Motor neuron (in vitro differentiated cells): ENCODE measurements around the gene BSPRY. TPM values are rescaled to one million over a fixed set of nuclear protein-coding genes. Genes with fewer than 3 reads are reported as not detected.

Experiments
- ATAC-seq, 8 experiments: fragments of 200-7000 bp; cut with Tn5 transposase; replicated peaks in 6 of 8; 2 replicates each; pipeline ENCODE4 v1.8.0; 2021; ENCODE audit warnings: mild to moderate bottlenecking in 8 of 8, moderate library complexity in 8 of 8
- H3K27ac ChIP-seq, 2 donors: fragments of 250-450 bp; sonication (Bioruptor Pico); 2 replicates each; pipeline ENCODE4 v1.9.0; 2021; ENCODE audit warnings: antibody characterized with exemption in 2 of 2, mild to moderate bottlenecking in 2 of 2, moderate library complexity in 1 of 2
- H3K4me1 ChIP-seq, 2 donors: fragments of 250-450 bp; sonication (Bioruptor Pico); replicated peaks in 1 of 2; 2 replicates each; pipeline ENCODE4 v1.6.1; 2021; ENCODE audit warnings: antibody characterized with exemption in 2 of 2, mild to moderate bottlenecking in 2 of 2, moderate library complexity in 1 of 2
- H3K4me3 ChIP-seq, 5 donors: fragments of 250-450 bp; sonication (Bioruptor Pico); 2 replicates each; pipeline ENCODE4 v1.9.0; 2021; ENCODE audit warnings: antibody characterized with exemption in 5 of 5, mild to moderate bottlenecking in 5 of 5, moderate library complexity in 4 of 5
- WGBS, 10 experiments: fragments of 450-650 bp; shearing (Covaris generic); methylation state at CpG; one replicate each; pipeline ENCODE4 v1.0.0; 2022; 5-methylcytosine and 5-hydroxymethylcytosine counted together
- in situ Hi-C, 9 experiments: fragments of 400-800 bp; cut with MboI; loops; one replicate each; pipeline ENCODE4 v1.15.0; 2021; ENCODE audit warnings: low sequenced_read_pairs in 9 of 9, low pct_unique_long_range_greater_than_20kb in 2 of 9; ENCODE audit not compliant: unreplicated experiment in 9 of 9
- total RNA-seq, 8 experiments: library from RNA; unstranded; fragments of 300-600 nt; gene quantifications; 2 replicates each; pipeline versions ENCODE4 v1.2.3 to v1.2.4, GENCODE V29; 2022

Gene BSPRY
- total RNA-seq, 8 experiments from 2014 or later: 0.05 to 0.43 (median 0.27) TPM; not detected in 2

DNA sequence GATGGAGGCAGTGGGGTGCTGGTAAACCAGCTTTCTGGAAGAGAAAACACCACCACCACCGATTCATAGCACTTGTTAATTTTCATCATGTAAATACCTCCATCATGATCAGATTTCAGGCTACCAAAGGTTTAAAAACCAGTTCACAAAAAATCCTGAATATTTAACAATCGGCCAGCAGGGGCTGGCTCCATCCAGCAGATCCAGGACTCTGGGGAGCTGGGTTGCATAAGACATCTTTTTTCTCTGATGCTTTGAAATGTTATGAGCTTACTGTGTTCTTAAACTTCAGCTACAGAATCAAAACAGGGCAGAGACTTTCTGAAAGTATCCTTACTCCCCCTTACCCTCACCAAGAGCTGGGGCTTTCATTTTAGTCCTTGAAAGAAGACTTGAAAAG, 31.6 kb upstream of the BSPRY start:
- WGBS, 10 experiments: 0 to 80% (median 53%) methylated on average over 1 to 2 of the region's 2 CpGs; no CpG with 5 or more reads in 1 of the 10 experiments
- peak in 1 of 8 experiments; percentile 30 for ATAC-seq
- no peak overlapping the region for H3K27ac ChIP-seq
- H3K4me1 ChIP-seq: peaks cover 0 to 2% of the 10 kb centered on the region in 2 donors
- no peak overlapping the region for H3K4me3 ChIP-seq
- in situ Hi-C loops: loop anchor here in 2 of 9 experiments (25.0 kb wide), 2 partner anchors 270 to 345 kb away; no protein-coding TSS in a partner anchor

DNA sequence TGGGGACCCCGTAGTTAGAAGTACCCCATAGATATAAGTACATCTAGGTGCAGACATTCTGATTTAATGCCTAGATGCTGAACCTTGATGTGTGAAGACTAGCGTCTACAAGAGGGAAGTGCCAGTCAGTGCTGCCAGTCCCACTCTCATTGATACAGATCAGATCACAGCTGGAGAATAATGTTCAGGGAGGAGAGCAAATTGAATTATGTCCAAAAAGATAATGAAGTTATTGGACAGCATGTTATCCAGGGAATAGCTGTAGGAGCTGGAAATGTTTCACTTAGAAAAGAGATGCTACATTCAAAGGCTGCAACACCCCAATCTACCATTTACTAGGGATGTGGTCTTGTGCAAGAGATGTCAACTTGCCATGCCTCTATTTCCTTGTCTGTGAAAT, 30.3 kb upstream of the BSPRY start:
- in situ Hi-C loops: loop anchor here in 2 of 9 experiments (25.0 kb wide), 2 partner anchors 268 to 343 kb away; no protein-coding TSS in a partner anchor
- 42 to 100% (median 63%) methylated on average over 1 to 2 of the region's 2 CpGs; no CpG with 5 or more reads in 4 of the 10 experiments for WGBS, 10 experiments
- Histone ChIP-seq H3K4me3 (no peak overlapping the region), H3K4me1 (peaks cover 0 to 2% of the 10 kb centered on the region in 2 donors), H3K27ac (no peak overlapping the region)
- no peak for ATAC-seq

DNA sequence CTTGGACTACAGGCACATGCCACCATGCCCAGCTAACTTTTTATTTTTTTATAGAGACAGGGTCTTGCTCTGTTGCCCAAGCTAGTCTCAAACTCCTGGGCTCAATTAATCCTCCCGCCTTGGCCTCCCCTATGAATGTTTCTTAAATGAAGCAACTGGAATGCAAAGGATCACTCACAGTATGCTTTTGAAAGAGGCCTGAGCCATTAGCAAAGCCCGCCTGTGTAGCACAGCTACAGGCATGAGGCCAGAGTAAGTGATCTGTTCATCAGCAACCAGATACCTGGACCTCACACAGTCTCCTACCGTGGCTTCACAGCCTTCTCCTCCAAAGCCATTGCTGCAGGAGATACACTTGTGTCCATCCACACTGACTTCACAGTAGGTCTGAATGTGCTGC, 29.3 kb upstream of the BSPRY start:
- Histone ChIP-seq H3K27ac (no peak overlapping the region), H3K4me1 (peaks cover 0 to 2% of the 10 kb centered on the region in 2 donors), H3K4me3 (no peak overlapping the region)
- WGBS, 10 experiments: 63 to 100% (median 88%) methylated on average over 1 to 2 of the region's 3 CpGs; no CpG with 5 or more reads in 4 of the 10 experiments
- in situ Hi-C loops: loop anchor here in 2 of 9 experiments (25.0 kb wide), 2 partner anchors 267 to 342 kb away; no protein-coding TSS in a partner anchor
- no peak for ATAC-seq

DNA sequence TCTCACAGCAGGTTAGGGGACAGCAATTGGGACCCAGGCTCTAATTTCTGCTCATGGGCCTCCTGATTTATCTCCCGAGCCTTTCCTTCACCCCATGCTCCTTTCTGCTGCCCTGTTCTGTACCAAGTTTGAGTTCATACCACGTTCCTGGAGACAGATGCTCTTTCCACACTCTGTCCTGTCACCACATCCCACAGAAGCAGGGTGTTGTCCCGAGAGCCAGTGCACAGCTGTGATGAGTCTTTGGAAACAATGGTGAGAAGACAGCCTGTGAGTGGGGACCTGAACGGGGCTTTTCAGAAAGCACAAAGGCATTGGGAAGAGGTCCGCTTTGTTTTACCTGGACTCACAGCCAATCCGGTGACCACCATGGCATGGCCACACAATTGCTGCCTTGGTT, 26.7 kb upstream of the BSPRY start:
- 38 to 80% (median 62%) methylated on average over 2 to 5 of the region's 6 CpGs; no CpG with 5 or more reads in 3 of the 10 experiments for WGBS, 10 experiments

DNA sequence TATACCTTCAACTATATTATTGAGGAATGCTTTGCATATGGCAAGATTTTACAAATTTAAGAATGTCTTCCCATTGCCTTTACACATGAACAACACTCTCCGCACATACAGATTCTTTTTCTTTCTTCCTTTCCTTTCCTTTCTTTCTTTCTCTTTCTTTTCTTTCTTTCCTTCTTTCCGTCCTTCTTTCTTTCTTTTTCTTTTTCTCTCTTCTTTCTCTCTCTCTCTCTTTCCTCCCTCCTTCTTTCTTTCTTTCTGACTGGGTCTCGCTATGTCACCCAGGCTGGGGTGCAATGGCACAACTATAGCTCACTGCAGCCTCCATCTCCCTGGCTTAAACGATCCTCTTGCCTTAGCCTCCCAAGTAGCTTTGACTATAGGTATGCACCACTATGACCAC, 23.1 kb upstream of the BSPRY start:
- in situ Hi-C loops: no loop called here
- ATAC-seq: no peak
- WGBS, 10 experiments: 80 to 100% (median 95%) methylated on average over 1 to 4 of the region's 4 CpGs
- H3K4me3 ChIP-seq: no peak overlapping the region
- H3K27ac ChIP-seq: no peak overlapping the region
- no peaks in the 10 kb centered on the region for H3K4me1 ChIP-seq

More for the DNA sequence above, 26.7 kb upstream of the BSPRY start:
- in situ Hi-C loops: loop anchor here in 2 of 9 experiments (25.0 kb wide), 2 partner anchors 265 to 340 kb away; no protein-coding TSS in a partner anchor
- H3K4me1 ChIP-seq: no peaks in the 10 kb centered on the region
- no peak overlapping the region for H3K4me3 ChIP-seq
- no peak for ATAC-seq
- no peak overlapping the region for H3K27ac ChIP-seq

DNA sequence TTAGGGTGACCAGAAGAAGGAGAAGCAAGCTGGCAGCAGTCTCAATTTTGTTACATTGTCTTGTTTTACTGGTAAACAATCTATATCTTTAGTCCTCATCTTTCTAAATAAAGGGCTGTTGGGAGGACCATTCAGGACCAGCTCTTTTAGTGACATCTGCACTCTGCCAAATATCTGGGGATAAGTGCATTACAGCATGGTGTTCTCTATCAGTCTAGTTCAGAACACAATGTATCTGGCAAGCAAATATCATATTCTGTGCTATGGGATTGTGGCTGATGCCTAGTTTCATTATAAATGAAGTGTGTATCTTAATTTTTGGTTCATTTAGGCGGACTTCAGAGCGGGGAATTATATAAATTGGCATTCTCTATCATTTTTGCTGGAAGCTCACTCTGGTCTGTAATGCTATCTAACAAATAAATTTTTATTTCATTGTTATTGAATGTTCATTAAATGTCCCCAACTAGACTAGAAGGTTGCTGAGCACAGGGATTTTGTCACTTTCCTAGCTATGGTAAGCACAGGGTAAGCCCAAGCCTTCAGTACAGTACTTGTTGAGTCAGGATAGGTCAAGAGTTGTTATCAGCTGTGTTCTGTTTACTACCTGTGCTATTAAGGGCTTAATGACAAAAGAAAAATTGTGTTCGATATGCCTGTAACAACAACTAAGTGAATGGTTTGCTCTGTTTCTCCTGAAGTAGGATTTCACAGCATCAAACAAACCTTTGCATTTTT, 21.1 kb upstream of the BSPRY start:
- Histone ChIP-seq H3K27ac (no peak overlapping the region), H3K4me1 (no peaks in the 10 kb centered on the region), H3K4me3 (no peak overlapping the region)
- ATAC-seq: no peak
- 72 to 100% (median 85%) methylated on average over 1 to 3 of the region's 3 CpGs; no CpG with 5 or more reads in 3 of the 10 experiments for WGBS, 10 experiments
- in situ Hi-C loops: no loop called here

DNA sequence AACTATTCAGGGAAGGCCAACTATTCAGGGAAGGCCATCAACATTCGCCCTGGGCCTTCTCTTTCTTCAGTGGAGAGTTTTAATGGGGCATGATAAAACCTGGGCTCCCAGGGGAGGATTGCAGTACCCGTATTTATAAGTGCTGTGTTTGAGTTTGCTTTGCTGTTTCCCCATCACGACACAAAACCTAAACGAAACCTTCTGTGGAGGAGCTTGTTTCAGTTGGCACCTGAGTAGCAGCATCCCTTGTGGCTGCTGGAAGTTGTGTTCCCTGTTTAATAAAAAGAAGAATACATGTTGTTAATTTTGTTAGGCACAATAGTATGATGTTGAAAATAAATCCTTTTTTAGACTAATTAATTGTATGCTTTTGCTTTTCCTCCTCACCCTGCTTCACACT, 17.6 kb upstream of the BSPRY start:
- 20 to 90% (median 69%) methylated on average over 1 to 4 of the region's 4 CpGs; no CpG with 5 or more reads in 2 of the 10 experiments for WGBS, 10 experiments
- H3K4me3 ChIP-seq: no peak overlapping the region
- no peak overlapping the region for H3K27ac ChIP-seq
- in situ Hi-C loops: no loop called here
- no peak for ATAC-seq
- no peaks in the 10 kb centered on the region for H3K4me1 ChIP-seq

DNA sequence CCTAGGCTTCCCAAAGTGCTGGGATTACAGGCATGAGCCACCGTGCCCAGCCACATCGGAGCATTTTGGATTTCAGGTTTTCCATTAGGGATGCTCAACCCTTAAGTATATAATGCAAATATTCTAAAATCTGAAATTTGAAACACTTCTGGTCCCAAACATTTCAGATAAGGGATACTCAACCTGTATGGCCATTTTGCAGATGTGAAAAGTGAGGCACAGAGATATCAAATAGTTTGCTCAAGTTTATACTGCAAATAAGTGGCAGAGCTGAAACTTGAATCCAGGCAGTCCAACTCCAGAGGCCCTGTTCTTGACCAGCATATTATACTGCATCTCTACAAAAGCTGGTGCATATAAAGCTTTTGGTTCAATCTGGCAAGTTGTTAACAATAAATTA, 11.6 kb upstream of the BSPRY start:
- Histone ChIP-seq H3K4me3 (no peak overlapping the region), H3K4me1 (peaks cover 4 to 8% of the 10 kb centered on the region in 2 donors), H3K27ac (no peak overlapping the region)
- no peak for ATAC-seq
- in situ Hi-C loops: no loop called here
- WGBS, 10 experiments: no CpG with 5 or more reads among the region's 2 CpGs

DNA sequence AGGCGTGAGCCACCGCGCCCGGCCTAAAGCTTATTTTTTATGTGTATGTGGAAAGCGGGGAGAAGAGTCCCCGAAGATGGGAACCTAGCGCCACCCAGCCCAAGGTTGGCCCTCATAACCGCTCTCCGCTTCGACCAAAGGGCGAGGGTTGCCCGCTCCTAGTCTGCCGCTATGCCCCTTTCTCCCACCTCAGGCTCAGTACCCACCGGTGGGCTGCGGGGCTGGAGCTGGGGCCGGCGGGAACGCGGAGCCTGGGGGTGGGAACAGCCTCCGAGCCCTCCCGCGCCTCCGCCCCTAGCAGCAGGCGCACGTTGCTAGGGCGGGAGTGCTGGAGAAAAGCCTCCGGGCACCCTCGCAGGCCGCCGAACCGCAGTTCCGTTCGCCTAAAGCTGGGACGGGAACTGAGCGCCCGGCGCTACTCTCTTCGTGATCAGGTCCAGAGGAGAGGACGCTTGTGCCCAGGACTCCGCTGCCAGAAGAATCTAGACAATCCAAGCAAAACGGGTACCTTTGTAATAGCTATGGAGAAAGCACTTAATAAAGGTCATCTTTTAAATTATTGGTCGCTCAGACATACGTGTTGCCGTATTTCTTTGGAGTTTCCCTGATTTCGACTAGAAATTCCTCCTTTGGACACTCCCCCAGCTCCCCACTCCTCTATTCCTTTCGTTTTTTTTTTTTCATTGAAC, 9.2 kb upstream of the BSPRY start, which contains the start of gene WDR31:
TSS of gene WDR31 (minus strand) at position 265 of the 689 bp plus-strand sequence. CDS start 8,253 bp downstream, outside the sequence.
- peak; percentile 88 to 97 (median 94) for ATAC-seq
- in situ Hi-C loops: no loop called here
- Histone ChIP-seq H3K4me3 (peak within 1 kb of the TSS; percentile 61 to 79 (median 72)), H3K27ac (peak within 1 kb of the TSS; percentile 74 to 76), H3K4me1 (peaks cover 4 to 11% of the 10 kb centered on the region in 2 donors)
- 0 to 10% (median 0%) methylated on average over 2 to 19 of the region's 46 CpGs; no CpG with 5 or more reads in 2 of the 10 experiments for WGBS, 10 experiments

DNA sequence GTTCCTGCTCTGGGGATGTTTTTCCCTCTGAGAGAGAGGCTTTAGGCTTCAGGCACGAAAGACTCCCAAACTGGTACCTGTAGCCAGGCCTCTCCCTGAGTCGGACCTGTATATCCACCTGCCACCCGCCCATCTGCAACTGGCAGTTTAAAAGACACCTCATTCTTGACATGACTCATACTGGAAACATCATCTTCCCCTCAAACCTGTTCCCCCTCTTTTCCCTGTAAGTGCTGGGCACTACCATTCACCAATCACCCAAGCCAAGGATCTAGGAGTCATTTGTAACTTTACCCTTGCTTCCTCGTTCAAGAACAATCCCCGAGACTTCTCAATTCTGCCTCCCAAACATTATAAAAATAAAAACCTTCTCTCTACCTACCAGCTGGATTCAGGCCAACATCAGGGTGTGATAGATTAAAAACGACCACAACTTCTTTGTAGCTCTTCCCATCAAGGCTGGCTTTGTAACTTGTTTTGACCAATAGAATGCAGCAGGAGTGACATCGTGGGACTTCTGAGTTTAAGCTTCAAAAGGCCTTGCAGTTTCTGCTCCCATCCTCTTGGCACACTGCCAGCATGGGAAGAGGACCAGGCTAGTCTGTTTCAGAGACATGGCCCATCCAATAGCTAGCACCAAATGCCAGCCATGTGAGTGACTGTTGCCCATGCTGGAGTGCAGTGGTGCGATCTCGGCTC, 7.5 kb upstream of the BSPRY start:
- Histone ChIP-seq H3K4me3 (no peak overlapping the region), H3K27ac (no peak overlapping the region), H3K4me1 (peaks cover 4 to 11% of the 10 kb centered on the region in 2 donors)
- ATAC-seq: no peak
- in situ Hi-C loops: no loop called here
- WGBS, 10 experiments: 0 to 74% (median 56%) methylated on average over 1 to 7 of the region's 9 CpGs; no CpG with 5 or more reads in 1 of the 10 experiments

DNA sequence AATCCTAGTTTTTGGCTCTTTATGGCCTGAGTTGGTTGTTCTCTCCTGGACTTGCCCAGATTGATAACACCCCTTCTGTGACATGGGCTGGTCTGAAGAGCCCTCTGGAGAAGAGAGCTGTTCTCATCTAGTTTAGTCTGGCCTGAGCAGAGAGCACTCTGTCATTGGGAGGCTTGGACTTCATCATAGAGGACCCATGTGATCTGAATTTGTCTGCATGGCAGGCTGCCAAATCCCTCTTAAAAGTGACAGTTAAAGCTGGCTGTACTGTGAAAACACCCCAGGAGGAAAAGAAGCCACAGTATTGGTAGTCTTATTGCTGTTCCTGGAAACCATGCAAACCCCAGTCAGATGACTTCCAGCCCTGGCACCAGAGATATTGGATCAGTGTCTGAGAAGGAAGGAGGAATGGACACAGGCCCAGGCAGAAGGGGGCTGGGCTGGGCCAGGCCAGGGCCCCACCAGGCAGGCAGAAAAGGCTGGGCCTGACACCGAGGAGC, 5.6 kb upstream of the BSPRY start:
- Histone ChIP-seq H3K4me1 (peaks cover 4 to 11% of the 10 kb centered on the region in 2 donors), H3K27ac (peak overlapping the region in 1 of 2 donors; percentile 41), H3K4me3 (no peak overlapping the region)
- peak; percentile 5 to 74 (median 59) for ATAC-seq
- WGBS, 10 experiments: 0 to 71% (median 33%) methylated on average over 1 of the region's 1 CpG; no CpG with 5 or more reads in 6 of the 10 experiments
- in situ Hi-C loops: no loop called here

DNA sequence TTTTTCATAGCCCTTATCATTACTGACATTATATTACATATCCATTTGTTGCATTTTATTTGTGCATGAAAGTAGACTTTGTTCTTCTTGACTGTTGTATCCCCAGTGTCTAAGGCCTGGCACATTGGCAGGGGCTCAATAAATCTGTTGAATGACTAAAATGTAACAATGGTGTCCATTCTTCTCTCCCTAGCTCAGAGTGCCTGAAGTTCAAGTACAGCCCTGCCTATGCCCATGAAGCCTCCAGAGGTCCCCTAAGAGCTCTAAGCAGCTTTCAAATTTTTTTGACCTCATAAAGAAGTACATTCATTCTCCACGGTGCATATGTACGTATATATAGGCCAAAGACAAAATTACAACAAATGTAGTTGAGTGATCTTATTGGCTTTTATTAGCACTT, 4.2 kb upstream of the BSPRY start:
- in situ Hi-C loops: no loop called here
- no peak overlapping the region for H3K4me3 ChIP-seq
- no peak for ATAC-seq
- WGBS, 10 experiments: 20 to 83% (median 74%) methylated on average over 1 to 2 of the region's 2 CpGs; no CpG with 5 or more reads in 3 of the 10 experiments
- no peak overlapping the region for H3K27ac ChIP-seq
- H3K4me1 ChIP-seq: peaks cover 0 to 3% of the 10 kb centered on the region in 2 donors
